NB4 (cell line): ENCODE data around the gene TAB2.

Experiments
- POLR2A ChIP-seq: IDR thresholded peaks from 2 replicates; pipeline ENCODE4 v1.6.1; 2011; ENCODE audit warnings: mild to moderate bottlenecking; ENCODE audit not compliant: insufficient read length; ENCODE audit errors: extremely low read depth
- TF ChIP-seq, protein P1 (sequence below): IDR thresholded peaks from one replicate; pipeline ENCODE4 v1.5.1; 2012; ENCODE audit warnings: low read depth, low read length
- TF ChIP-seq, protein P2 (sequence below): IDR thresholded peaks from 2 replicates; pipeline ENCODE4 v1.6.1; 2011; ENCODE audit warnings: low read depth, low read length

DNA sequence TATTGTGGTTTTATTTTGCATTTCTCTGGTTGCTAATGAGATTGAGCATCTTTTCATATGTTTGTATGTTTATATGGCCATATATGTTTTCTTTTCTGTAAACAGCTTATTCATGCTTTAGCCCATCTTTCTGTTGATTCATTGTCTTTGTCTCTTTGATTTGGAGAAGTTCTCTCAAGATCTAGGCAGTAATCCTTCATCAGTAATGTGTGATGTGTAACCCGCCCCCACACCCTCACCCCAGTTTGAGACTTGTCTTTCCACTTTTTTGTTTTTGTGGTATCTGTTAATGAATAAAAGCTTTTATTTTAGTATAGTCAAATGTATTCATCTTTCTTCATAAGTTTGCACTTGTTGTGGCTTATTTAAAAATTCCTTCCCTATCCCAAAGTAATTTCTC lies 141.3 kb downstream of the TAB2 start:
- TF ChIP-seq, protein P1, sequence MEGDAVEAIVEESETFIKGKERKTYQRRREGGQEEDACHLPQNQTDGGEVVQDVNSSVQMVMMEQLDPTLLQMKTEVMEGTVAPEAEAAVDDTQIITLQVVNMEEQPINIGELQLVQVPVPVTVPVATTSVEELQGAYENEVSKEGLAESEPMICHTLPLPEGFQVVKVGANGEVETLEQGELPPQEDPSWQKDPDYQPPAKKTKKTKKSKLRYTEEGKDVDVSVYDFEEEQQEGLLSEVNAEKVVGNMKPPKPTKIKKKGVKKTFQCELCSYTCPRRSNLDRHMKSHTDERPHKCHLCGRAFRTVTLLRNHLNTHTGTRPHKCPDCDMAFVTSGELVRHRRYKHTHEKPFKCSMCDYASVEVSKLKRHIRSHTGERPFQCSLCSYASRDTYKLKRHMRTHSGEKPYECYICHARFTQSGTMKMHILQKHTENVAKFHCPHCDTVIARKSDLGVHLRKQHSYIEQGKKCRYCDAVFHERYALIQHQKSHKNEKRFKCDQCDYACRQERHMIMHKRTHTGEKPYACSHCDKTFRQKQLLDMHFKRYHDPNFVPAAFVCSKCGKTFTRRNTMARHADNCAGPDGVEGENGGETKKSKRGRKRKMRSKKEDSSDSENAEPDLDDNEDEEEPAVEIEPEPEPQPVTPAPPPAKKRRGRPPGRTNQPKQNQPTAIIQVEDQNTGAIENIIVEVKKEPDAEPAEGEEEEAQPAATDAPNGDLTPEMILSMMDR, result no peak
- no peak for TF ChIP-seq POLR2A
- TF ChIP-seq, protein P2, sequence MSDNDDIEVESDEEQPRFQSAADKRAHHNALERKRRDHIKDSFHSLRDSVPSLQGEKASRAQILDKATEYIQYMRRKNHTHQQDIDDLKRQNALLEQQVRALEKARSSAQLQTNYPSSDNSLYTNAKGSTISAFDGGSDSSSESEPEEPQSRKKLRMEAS, result no peak
